Mucosa of gallbladder (tissue), 1 donor: ENCODE measurements around the gene DGKA. TPM values are rescaled to one million over a fixed set of nuclear protein-coding genes. Genes with fewer than 3 reads are reported as not detected.

Source experiments
- DNase-seq: peaks from one replicate; pipeline ENCODE4 v3.0.0-alpha.2; 2020; ENCODE audit warnings: low spot score
- total RNA-seq: library from RNA; stranded (reverse); gene quantifications from one replicate; pipeline ENCODE4 v1.2.1, GENCODE V29; 2021
- donor health status: DM: no; HTN: no; CAD: no.

DGKA gene
- total RNA-seq, 1 donor from 2014 or later: 50.5 TPM

DNA sequence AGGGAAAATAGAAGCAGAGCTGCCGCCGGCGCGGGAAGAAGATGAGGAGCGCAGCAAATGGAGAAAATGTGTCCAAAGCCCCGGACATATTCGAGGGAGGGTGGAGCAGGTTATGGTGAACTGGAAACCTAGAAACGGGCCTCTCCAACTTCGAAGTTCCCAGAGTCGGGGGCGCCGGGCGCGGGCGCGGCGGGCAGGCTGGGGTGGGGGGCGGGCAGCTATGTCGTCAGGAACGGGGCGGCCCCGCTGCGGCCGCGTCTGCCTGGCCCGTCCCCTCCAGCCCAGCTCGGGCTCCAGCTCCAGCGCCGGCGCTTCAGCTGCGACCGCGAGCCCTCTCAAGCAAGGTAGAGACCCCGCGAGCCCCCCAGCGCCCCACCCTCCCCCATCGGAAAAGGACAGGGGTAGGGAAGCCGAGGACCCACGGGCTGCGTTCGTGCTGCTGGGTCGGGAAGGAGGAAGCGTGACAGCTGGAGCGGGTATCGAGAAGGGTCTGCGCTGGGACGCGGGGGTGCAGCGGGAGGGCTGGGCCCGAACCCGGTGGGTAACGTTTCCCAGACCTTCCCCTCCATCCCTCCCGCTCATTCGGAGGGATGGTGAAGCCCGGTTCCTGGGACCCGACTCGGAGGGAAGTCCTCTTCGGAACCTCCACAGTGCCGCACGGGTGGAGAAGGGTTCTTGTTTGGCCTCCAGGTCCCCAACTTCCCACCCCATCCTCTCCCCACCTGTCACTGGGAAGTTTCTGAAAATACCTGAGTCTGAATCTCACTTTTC, 1.0 kb downstream of the DGKA start:
- peak; percentile 42 for DNase-seq

DNA sequence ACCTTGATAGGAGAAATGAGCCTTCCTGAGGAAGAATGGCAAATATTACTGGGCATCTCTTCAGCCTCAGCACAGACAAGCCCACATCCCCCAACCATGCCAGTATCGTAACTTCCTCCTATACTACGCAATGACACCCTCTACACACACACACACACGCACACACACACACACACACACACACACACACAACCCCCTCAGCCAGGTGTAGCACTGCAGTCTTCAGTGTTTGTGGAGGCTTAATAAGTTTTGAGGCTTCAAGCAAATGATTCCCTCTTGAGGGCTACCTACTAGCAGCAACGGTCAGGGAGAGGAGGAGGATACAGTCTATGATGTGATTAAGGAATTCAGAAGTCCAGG, 1.6 kb downstream of the DGKA start:
- DNase-seq: no peak

DNA sequence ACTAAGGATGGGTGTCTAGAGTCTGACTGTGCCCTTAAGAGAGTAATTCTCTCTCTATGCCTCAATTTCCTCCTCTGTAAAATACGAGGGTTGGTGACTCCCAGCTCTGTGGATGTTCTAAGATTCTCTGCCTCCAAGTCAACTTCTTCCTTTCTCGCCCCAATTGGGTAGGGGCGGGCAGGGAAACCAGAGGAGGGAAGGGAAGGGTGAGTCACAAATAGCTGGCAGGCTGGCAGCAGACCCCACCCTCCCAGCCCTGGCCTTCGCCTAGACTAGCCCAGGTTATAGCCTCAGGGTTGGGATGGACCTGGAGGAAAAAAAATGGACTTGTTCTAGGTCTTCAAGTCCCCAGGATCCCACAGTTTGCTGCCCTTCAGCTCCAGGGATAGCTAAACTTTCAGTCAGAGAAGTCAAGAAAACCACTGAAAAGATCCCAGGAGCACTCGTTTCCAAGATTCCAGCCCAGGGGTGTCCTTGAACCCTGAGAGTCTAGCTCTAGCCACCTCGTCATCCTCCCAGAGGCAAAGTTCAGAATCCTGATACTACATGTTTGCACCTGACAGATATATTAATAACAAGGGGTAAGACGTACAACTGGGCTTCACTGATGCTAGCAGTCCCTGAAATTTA, 2.3 kb downstream of the DGKA start:
- no peak for DNase-seq

DNA sequence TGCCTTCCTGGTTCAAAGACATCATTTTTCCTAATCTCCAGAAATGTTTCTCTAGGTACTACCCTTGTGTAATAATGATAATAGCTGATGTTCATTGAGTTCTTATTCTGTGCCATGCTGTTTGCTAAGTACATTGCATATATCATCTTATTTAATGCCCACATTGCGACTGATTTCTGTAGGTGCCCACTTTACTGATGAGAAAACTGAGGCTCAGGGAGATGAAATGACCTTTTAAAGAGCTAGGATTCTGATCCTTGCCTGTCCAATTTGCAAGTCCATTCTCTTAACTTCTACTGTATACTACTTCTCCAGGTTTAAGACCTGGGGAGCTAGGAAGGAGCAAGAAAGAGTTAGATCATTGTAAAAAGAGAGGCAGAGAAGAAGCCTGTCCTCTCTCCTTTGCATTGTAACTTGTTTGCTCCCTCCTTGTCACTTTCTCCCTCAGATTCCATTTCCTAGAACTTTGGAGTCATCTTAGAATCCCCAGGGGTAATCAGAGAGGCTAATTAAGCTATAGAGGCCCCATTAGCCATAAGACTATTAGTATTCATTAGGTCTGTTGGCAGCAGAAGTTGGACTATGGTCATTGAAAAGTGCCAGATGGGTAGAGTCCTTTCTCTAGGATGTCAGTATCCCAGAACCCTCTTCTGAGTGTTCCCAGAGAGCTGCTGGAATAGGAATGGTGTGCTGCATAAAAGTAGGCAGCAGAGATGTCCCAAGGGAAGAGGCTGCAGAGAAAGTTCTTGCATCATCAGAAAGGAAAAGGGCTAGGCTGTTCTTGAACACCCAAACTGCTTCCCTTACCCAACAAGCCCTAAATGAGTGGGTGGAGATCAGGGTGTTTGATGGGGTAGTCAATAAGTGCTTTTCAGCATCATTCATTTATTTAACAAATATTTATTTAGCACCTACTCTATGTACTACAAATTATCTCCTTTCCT, 3.1 kb downstream of the DGKA start:
- DNase-seq: no peak

DNA sequence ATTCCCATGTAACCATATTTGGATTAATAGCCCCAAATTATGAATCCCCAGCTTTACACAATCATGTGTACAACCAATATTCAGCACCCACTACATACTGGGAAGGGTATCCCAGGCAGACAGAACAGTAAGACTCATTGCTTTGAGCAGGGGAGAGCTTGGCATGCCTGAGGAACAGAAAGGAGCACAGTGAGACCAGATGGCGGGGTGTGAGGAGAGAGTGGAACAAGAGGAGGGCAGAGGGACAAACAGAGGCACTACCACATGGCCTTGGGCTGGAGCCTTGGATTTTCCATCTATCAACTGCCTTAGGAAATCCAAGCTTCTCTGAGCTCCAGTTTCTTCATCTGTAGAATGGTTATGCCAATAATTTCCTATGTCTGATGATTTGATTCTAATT, 3.8 kb downstream of the DGKA start:
- DNase-seq: no peak

DNA sequence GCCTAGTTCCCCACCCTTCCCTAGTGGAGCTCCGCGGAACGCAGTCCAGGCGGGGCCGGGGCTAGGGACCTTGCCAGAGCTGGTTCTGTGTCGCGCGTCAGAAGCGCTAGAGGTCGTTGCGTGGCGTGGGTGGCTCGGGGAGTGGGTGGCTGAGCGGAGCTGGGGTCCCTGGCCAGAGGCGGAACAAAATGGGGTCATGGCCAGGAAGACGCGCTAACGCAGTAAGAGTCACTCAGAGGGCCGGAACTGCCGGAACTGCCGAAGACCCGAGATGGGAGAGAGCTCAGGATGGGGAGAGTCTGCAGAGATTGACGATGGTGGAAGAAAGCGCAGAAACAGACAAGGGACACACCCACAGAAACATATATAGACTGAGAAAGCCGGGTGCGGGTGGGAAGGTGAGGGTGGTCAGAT, 4.8 kb downstream of the DGKA start:
- DNase-seq: peak; percentile 16

DNA sequence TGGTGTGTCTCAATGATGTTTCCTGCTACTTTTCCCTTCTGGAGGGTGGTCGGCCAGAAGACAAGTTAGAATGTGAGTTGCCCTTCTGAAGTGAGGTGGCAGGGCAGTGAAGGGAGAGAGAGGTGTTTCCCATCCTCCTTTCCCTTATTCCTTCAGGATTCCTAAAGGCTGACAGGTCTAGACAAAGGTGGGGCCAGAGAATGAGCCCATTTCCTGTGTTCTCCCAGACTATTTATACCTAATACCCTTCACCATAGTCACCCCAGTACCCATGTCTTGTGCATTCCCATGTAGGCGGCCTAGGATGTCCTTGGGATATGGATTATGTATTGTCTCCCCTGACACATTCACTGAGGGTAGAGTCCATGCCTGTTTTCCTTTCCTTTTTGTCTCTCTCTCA, 7.0 kb downstream of the DGKA start:
- DNase-seq: no peak

DNA sequence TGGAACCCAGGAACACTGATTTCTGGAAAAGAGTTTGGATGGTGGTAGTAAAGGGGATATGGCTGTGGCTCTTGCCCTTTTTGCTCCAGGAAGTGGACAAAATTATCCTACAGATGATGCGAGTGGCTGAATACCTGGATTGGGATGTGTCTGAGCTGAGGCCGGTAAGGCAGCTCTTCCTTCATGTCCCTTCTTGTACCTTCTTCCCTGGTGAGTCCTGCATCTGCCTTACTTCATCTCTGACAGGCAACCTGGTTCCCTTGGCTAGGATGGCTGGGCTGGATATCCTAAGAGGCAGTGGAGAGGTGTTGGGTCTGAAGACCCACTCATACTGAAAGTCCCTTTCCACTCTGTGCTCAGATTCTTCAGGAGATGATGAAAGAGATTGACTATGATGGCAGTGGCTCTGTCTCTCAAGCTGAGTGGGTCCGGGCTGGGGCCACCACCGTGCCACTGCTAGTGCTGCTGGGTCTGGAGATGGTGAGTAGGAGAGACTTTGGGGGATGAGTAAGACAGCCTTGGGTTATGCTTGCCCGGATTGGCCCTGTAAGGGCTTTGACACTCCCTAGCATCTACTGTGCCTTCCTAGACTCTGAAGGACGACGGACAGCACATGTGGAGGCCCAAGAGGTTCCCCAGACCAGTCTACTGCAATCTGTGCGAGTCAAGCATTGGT, 8.0 kb downstream of the DGKA start:
- no peak for DNase-seq

DNA sequence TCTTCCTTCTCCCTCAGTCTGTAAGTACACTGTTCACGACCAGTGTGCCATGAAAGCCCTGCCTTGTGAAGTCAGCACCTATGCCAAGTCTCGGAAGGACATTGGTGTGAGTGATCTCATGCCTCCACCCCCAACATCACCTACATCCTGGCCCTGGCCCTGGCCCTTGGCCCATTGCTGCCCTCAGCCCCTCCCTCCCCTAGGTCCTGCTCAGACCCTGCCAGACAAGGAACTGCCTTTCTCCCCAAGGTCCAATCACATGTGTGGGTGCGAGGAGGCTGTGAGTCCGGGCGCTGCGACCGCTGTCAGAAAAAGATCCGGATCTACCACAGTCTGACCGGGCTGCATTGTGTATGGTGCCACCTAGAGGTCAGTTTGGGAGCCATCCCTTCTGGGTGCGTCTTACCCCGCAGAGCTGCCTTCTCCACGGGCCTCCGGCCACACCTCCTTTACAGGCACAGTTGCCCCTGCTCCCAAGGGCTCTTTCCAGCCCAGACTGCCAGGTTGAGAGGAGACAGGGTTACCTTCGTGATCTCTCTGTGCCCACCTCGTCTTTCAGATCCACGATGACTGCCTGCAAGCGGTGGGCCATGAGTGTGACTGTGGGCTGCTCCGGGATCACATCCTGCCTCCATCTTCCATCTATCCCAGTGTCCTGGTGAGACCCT, 9.2 kb downstream of the DGKA start:
- DNase-seq: peak; percentile 91

DNA sequence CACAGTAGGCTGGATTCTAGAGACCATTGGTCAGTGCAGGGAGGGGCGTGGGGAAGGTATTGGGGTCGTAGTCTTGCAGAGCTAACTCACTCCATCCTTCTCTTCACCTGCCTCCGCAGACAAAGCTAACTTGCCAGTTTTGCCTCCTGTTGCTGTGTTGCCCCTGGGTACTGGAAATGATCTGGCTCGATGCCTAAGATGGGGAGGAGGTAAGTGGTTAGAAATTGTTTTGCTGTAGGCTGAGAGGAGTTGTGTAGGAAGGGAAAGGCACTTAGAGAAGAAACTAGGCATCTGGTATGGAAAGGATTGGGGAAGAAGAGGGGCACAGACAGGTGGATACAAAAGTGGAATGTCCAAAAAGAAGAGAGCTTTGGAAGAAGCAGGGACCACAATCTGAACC, 11.1 kb downstream of the DGKA start:
- no peak for DNase-seq

DNA sequence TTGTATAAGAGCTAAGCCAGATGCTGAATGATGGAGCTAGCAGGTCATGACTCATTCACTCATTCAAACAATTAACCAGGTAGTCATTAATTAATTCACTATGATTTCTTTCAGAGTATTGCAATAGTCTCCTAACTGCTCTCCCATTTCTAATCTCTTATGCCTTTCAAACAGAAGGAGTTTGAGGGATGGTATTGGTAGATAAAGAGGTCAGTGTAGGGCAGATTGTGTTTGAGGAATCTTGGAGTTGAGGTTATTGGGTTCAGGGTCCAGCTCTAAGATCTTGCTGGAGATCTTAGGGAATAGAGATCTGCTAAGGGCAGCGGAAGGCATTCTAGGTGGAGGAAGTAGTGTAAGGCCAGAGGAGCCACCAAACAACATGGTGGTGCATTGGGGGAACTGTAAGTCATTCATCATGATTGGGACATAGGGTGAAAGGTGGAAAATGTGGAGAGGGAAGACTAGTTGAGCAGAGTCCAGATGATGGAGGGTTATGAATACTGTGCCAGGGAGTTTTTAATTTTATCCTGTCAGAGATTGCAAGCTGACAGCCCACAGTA, 11.7 kb downstream of the DGKA start:
- DNase-seq: no peak

DNA sequence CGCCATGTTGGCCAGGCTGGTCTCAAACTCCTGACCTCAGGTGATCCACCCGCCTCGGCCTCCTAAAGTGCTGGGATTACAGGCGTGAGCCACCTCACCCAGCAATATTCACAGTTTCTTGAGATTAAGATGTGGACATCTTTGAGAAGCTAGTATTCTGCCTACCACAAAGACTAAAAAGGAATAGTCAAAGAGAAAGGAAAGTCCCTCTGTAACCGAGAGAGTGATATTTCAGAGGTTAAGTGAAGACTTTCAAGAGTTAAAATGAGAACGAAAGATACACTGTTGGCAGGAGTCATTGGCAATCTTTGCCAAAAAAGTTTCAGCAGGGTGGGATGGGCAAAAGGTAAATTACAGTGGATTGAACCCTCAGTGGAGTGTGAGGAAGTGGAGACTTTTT, 15.6 kb downstream of the DGKA start:
- DNase-seq: no peak

DNA sequence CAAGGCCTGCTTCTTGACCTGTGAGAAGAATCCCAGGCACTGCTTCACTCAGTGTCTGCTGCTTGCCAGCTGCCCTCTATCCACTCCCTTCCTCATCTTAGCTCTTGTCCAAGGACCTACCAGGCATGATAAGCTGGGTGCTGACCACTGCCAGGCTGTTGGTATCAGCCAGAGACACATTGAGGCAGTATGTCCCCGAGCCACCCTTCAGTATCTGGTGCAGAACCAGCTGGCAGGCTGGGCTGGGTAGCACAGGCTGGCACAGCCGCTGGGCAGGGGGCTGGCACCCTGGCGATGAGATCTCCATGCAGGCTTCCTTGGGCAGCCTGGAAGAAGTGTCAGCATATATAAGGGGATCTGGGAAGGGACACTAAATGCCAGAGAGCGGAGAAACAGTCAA, 24.4 kb downstream of the DGKA start:
- DNase-seq: no peak

DNA sequence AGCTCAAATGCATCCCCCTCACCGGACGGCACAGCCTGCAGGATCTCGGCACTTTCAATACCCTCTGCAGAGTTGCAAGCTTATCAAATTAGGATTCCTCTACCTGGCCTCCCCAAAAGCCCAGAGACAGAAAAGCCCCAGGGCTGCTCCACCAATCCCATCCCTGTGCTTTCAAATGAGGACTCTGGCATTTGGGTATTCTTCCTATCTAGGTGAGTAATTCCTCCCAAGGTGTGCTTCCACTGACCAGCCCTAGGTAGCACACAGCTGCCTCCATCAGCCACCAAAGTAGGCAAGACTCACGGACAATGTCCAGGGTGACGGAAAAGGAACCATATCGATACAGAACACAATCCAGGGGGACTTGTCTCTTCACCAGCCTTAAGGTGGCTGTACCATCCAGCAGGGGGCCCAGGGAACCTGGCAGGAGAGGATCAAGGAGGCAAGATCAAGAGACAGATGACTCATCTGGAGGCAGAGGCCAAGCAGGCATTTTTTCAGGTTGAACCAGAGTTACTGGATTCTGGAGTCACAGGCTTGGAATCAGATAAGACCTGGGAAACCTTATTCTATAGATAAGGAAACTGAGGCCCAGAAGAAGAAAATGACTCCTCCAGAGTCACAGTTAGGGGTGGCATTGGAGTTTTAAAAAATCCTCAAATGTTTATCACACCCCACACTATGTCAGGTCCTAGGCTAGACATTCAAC, 25.0 kb downstream of the DGKA start:
- peak; percentile 54 for DNase-seq

DNA sequence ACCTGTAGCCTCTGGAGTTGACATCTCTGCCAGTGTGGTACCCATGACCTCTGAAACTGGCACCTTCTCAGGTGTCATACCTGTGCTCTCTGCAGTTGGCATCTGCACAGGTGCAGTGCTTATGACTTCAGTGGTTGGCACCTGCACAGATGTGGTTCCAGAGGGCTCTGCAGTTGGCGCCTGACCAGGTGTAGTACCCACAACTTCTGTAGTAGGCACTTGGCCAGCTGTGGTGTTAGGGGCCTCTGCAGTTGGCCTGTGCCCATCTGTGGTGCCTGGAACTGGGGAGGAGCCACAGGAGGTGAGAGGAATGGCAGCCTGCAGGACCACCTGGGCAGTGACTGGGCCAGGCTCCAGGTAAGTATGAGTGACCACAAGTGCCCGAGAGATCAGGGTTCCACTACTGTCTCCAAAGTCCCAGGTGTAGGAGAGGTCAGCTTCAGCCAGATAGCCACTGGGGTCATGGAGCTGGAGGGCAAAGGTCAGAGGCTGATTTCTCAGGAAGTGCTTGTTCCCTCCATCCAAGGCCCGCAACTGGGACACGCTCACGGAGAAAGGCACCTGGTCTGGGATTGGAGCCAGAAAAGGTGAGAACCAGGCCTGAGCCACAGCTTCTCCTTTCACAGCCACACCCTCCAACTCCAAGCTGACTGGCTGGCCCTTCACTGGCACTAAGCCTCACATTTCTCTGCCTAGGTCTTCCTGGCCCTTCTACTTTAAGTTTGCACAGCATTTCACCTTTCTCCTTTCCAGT, 26.3 kb downstream of the DGKA start:
- peak; percentile 79 for DNase-seq

DNA sequence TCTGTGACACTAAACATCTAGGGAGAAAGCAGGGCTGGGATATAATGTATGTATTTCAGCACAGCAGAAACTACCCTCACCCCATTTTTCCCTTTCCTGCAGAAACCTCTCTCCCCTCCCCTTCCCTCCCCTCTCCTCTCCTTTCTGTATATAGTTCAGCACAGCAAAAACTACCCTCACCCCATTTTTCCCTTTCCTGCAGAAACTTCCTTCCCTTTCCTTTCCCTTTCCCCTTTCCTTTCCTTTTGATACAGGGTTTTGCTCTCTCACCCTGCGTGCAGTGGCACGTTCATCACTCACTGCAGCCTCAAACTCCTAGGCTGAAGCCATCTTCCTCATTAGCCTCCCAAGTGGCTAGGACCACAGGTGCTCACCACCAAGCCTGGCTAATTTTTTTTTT, 32.8 kb downstream of the DGKA start:
- DNase-seq: no peak

DNA sequence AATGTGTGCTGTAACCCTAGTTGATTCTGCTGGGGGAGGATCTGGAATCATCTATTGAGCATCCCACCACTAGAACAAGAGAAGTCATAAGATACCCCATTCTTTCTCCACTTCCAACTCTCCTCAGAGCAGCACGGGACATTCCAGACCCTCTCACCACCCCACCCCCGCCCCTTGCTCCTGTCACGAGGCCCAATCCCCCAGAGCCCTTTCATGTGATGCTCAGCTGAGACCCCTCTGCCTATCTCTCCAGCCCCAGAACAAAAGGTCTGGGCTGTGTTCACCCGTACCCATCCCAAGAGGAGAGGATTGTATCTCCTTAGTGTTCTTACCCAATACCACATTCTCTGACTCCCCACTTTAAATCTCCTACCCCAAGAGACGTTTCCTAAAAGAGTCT, 34.3 kb downstream of the DGKA start:
- no peak for DNase-seq

DNA sequence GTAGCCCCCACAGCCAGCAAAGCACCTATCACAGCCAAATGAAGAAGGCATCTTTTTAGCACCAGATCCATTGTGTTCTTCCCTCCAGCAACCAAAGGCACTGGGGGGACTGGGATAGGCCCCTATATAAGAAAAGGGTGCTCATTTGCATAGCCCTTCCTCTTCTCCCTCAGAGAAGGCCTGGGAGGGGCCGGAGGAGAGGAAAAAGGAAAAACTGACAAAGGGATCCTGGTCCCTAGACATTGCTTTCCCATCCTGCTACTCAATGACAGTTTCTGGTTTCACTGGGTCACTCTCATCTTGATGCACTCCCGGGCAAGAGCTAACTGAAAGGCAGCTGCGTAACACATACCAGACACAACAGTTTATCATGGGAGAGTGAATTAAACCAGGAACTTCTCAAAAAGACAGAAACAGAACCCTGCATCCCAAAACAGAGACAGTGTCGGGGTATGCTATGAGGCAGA, 35.0 kb downstream of the DGKA start, which contains the start of gene PMEL:
TSS of gene PMEL (minus strand) at position 102 of the 467 bp plus-strand sequence. CDS start at position 71, 31 bp downstream.
- DNase-seq: no peak
